Activated T-helper 9 cell treated with anti-CD3 and anti-CD28 coated beads, Interleukin-2, amount 50 U/mL, for 16 hours (primary cell): ENCODE results near the gene RBFOX1.

Experiments used
- DNase-seq: peaks from one replicate; pipeline ENCODE4 v3.0.0-alpha.2; 2020; ENCODE audit warnings: low read depth

The RBFOX1 gene

GRCh38 chr16:7521834-7522233 lies 189.2 kb downstream of the RBFOX1 start:
- DNase-seq = no peak

GRCh38 chr16:7524419-7524818 lies 191.8 kb downstream of the RBFOX1 start:
- DNase-seq = no peak

GRCh38 chr16:7526736-7527135 lies 194.1 kb downstream of the RBFOX1 start:
- no peak for DNase-seq

GRCh38 chr16:7532534-7532933 lies 199.9 kb downstream of the RBFOX1 start:
- DNase-seq = no peak

- no peak for DNase-seq
Observed at GRCh38 chr16:7534749-7535148, 202.1 kb downstream of the RBFOX1 start.

GRCh38 chr16:7541026-7541425 lies 208.4 kb downstream of the RBFOX1 start:
- no peak for DNase-seq

- no peak for DNase-seq
Observed at GRCh38 chr16:7545251-7545650, 212.6 kb downstream of the RBFOX1 start.

GRCh38 chr16:7546948-7547347 lies 214.3 kb downstream of the RBFOX1 start:
- no peak for DNase-seq

- no peak for DNase-seq
Observed at GRCh38 chr16:7547736-7548135, 215.1 kb downstream of the RBFOX1 start.

- no peak for DNase-seq
Observed at GRCh38 chr16:7548796-7549318, 216.2 kb downstream of the RBFOX1 start.

- no peak for DNase-seq
Observed at GRCh38 chr16:7550096-7550495, 217.5 kb downstream of the RBFOX1 start.

- no peak for DNase-seq
Observed at GRCh38 chr16:7555459-7555858, 222.8 kb downstream of the RBFOX1 start.

GRCh38 chr16:7561908-7562405 lies 229.3 kb downstream of the RBFOX1 start:
- DNase-seq = no peak

GRCh38 chr16:7566360-7566759 lies 233.7 kb downstream of the RBFOX1 start:
- no peak for DNase-seq

- DNase-seq = no peak
Observed at GRCh38 chr16:7571366-7571765, 238.7 kb downstream of the RBFOX1 start.

GRCh38 chr16:7577588-7577987 lies 244.9 kb downstream of the RBFOX1 start:
- no peak for DNase-seq

GRCh38 chr16:7579454-7579853 lies 246.8 kb downstream of the RBFOX1 start:
- no peak for DNase-seq

- DNase-seq = no peak
Observed at GRCh38 chr16:7581175-7581574, 248.5 kb downstream of the RBFOX1 start.

- DNase-seq = no peak
Observed at GRCh38 chr16:7583396-7583795, 250.8 kb downstream of the RBFOX1 start.

GRCh38 chr16:7584561-7584960 lies 251.9 kb downstream of the RBFOX1 start:
- no peak for DNase-seq

- no peak for DNase-seq
Observed at GRCh38 chr16:7585705-7586104, 253.1 kb downstream of the RBFOX1 start.

- no peak for DNase-seq
Observed at GRCh38 chr16:7590934-7591333, 258.3 kb downstream of the RBFOX1 start.

- DNase-seq = no peak
Observed at GRCh38 chr16:7596308-7596707, 263.7 kb downstream of the RBFOX1 start.

- no peak for DNase-seq
Observed at GRCh38 chr16:7597677-7598076, 265.0 kb downstream of the RBFOX1 start.

- DNase-seq = no peak
Observed at GRCh38 chr16:7601100-7601499, 268.5 kb downstream of the RBFOX1 start.
